ENCODE results near the gene MED13. TPM values are rescaled to one million over a fixed set of nuclear protein-coding genes. Genes with fewer than 3 reads are reported as not detected.
"Not testable (repeated sequence)": the region's sequence is repeated elsewhere in the genome, so short reads cannot be mapped to it uniquely, and the experiment has no call there.

Gene MED13
- total RNA-seq, 2 donors from 2014 or later = 66.0 to 67.7 TPM

DNA sequence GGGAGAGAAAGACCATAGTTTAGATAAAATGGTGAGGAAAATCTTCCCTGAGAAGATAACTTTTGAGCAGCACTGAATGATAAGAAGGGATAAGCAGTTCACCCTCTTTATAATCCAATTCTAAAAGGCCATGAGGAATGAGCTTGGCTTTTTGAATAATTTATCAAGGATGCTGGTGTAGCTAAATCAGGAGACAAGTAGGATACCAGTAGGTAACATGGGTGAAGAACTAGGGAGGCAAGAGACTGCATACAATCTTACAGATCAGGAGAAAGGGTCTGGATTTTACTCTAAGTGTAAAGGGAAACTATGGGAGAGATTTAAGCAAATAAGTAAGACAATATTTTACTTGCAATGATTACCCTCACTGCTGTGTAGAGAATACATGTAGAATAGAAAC is 60.7 kb downstream of the MED13 start:
- Mint-ChIP-seq H3K27ac (no peak overlapping the region), H3K9me3 (no peaks in the 10 kb centered on the region), H3K27me3 (ENCODE audit: insufficient read depth) (no peaks in the 10 kb centered on the region), H3K4me1 (no peaks in the 10 kb centered on the region), H3K4me3 (no peak overlapping the region), H3K36me3 (ENCODE audit: low read depth) (peaks cover 52% of the 10 kb centered on the region)
- Histone ChIP-seq H3K27ac (ENCODE audit: low read depth, low read length) (no peak overlapping the region), H3K27me3 (ENCODE audit: control insufficient read depth, insufficient read depth, low read length, poor library complexity, severe bottlenecking) (no peaks in the 10 kb centered on the region), H3K9me3 (ENCODE audit: control insufficient read depth, low read length) (peaks cover 8% of the 10 kb centered on the region), H3K4me3 (ENCODE audit: low read length) (no peak overlapping the region), H3K9ac (ENCODE audit: extremely low read depth, low read length, poor library complexity, severe bottlenecking) (no peak overlapping the region), H3K36me3 (ENCODE audit: control insufficient read depth, insufficient read depth, low read length) (peaks cover 64% of the 10 kb centered on the region), H3K4me1 (ENCODE audit: control insufficient read depth, insufficient read depth, low read length) (no peaks in the 10 kb centered on the region)
- TF ChIP-seq, protein P1, sequence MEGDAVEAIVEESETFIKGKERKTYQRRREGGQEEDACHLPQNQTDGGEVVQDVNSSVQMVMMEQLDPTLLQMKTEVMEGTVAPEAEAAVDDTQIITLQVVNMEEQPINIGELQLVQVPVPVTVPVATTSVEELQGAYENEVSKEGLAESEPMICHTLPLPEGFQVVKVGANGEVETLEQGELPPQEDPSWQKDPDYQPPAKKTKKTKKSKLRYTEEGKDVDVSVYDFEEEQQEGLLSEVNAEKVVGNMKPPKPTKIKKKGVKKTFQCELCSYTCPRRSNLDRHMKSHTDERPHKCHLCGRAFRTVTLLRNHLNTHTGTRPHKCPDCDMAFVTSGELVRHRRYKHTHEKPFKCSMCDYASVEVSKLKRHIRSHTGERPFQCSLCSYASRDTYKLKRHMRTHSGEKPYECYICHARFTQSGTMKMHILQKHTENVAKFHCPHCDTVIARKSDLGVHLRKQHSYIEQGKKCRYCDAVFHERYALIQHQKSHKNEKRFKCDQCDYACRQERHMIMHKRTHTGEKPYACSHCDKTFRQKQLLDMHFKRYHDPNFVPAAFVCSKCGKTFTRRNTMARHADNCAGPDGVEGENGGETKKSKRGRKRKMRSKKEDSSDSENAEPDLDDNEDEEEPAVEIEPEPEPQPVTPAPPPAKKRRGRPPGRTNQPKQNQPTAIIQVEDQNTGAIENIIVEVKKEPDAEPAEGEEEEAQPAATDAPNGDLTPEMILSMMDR (conservative IDR thresholded peaks at IDR 0.05) = no peak
- DNase-seq = no peak

DNA sequence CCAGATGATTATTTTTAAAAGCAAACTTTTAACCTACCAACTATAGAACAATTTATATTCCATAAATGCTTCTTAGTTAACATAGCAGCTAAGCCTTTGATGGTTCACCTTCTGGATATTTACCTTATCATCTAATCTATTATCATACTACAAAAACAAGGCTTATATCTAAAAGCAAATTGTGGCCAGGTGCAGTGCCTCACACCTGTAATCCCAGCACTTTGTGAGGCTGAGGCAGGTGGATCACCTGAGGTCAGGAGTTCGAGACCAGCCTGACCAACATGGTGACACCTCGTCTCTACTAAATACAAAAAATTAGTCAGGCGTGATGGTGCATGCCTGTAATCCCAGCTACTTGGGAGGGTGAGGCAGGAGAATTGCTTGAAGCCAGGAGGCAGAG is 61.9 kb downstream of the MED13 start:
- H3K9ac ChIP-seq (ENCODE audit: extremely low read depth, low read length, poor library complexity, severe bottlenecking); H3K4me1 ChIP-seq (ENCODE audit: control insufficient read depth, insufficient read depth, low read length); DNase-seq; H3K27me3 Mint-ChIP-seq (ENCODE audit: insufficient read depth); H3K4me1 Mint-ChIP-seq; H3K27ac Mint-ChIP-seq; H3K9me3 Mint-ChIP-seq; H3K27me3 ChIP-seq (ENCODE audit: control insufficient read depth, insufficient read depth, low read length, poor library complexity, severe bottlenecking); H3K9me3 ChIP-seq (ENCODE audit: control insufficient read depth, low read length); H3K27ac ChIP-seq (ENCODE audit: low read depth, low read length); H3K4me3 Mint-ChIP-seq; H3K4me3 ChIP-seq (ENCODE audit: low read length): not testable (repeated sequence)
- peaks cover 60% of the 10 kb centered on the region for H3K36me3 ChIP-seq (ENCODE audit: control insufficient read depth, insufficient read depth, low read length)
- 100% methylated on average over 1 to 3 of the region's 3 CpGs for WGBS, 2 experiments (ENCODE audit: insufficient coverage in 1 of 2, insufficient read length in 1 of 2)
- H3K36me3 Mint-ChIP-seq (ENCODE audit: low read depth) = peaks cover 44% of the 10 kb centered on the region

DNA sequence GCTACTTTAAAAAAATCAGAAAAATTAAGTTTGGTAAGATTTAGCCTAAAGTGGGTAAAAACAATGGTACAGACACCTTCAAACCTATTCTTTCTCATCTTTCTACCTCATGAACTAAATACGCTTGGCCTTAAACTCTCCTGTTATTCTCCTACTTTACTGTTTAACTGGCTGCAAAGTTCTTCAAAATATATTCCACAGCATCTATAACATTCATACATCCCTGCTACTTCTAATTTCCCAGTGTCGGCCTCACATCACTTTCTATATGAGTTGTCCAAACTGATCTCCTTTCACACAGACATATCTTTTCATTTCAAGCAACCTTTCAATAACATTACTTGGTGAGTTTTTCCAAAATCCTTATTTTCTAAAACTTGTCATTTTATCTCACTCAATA is 64.0 kb downstream of the MED13 start:
- Histone ChIP-seq H3K27me3 (ENCODE audit: control insufficient read depth, insufficient read depth, low read length, poor library complexity, severe bottlenecking) (no peaks in the 10 kb centered on the region), H3K4me3 (ENCODE audit: low read length) (no peak overlapping the region), H3K4me1 (ENCODE audit: control insufficient read depth, insufficient read depth, low read length) (no peaks in the 10 kb centered on the region), H3K9ac (ENCODE audit: extremely low read depth, low read length, poor library complexity, severe bottlenecking) (no peak overlapping the region), H3K9me3 (ENCODE audit: control insufficient read depth, low read length) (peaks cover 8% of the 10 kb centered on the region), H3K27ac (ENCODE audit: low read depth, low read length) (no peak overlapping the region), H3K36me3 (ENCODE audit: control insufficient read depth, insufficient read depth, low read length) (peaks cover 58% of the 10 kb centered on the region)
- TF ChIP-seq, protein P1 (conservative IDR thresholded peaks at IDR 0.05) = no peak
- Mint-ChIP-seq H3K4me1 (peaks cover 1% of the 10 kb centered on the region), H3K27me3 (ENCODE audit: insufficient read depth) (no peaks in the 10 kb centered on the region), H3K9me3 (no peaks in the 10 kb centered on the region), H3K4me3 (no peak overlapping the region), H3K36me3 (ENCODE audit: low read depth) (peaks cover 33% of the 10 kb centered on the region), H3K27ac (no peak overlapping the region)
- 88 to 98% methylated on average over 2 of the region's 2 CpGs for WGBS, 2 experiments (ENCODE audit: insufficient coverage in 1 of 2, insufficient read length in 1 of 2)
- no peak for DNase-seq

DNA sequence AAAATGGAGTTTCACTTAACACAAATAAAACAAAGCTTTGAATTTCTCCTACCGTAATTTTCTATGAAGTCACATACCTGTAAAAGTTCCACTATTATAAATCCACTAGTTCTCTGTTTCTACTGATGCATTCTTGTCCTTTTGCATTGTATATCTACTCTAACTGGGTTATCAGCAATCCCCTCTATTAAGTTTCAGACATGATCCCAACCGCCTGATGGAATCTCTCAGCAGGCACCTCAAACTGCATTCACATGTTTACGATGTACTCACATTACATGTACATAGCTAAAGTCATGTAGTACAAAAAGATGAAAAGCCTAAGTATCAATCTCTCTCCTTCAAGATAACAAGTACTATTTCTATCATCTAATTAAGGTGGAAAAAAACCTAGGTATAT is 64.9 kb downstream of the MED13 start:
- H3K9me3 Mint-ChIP-seq = no peaks in the 10 kb centered on the region
- Histone ChIP-seq H3K27me3 (ENCODE audit: control insufficient read depth, insufficient read depth, low read length, poor library complexity, severe bottlenecking) (no peaks in the 10 kb centered on the region), H3K36me3 (ENCODE audit: control insufficient read depth, insufficient read depth, low read length) (peaks cover 62% of the 10 kb centered on the region), H3K4me1 (ENCODE audit: control insufficient read depth, insufficient read depth, low read length) (no peaks in the 10 kb centered on the region), H3K9ac (ENCODE audit: extremely low read depth, low read length, poor library complexity, severe bottlenecking) (no peak overlapping the region), H3K9me3 (ENCODE audit: control insufficient read depth, low read length) (peaks cover 8% of the 10 kb centered on the region), H3K4me3 (ENCODE audit: low read length) (no peak overlapping the region), H3K27ac (ENCODE audit: low read depth, low read length) (no peak overlapping the region)
- H3K36me3 Mint-ChIP-seq (ENCODE audit: low read depth) = peaks cover 37% of the 10 kb centered on the region
- TF ChIP-seq, protein P1 (conservative IDR thresholded peaks at IDR 0.05) = no peak
- no peak overlapping the region for H3K27ac Mint-ChIP-seq
- DNase-seq = no peak
- peaks cover 1% of the 10 kb centered on the region for H3K4me1 Mint-ChIP-seq
- no peak overlapping the region for H3K4me3 Mint-ChIP-seq
- 93 to 97% methylated on average over 3 of the region's 3 CpGs for WGBS, 2 experiments (ENCODE audit: insufficient coverage in 1 of 2, insufficient read length in 1 of 2)
- no peaks in the 10 kb centered on the region for H3K27me3 Mint-ChIP-seq (ENCODE audit: insufficient read depth)

DNA sequence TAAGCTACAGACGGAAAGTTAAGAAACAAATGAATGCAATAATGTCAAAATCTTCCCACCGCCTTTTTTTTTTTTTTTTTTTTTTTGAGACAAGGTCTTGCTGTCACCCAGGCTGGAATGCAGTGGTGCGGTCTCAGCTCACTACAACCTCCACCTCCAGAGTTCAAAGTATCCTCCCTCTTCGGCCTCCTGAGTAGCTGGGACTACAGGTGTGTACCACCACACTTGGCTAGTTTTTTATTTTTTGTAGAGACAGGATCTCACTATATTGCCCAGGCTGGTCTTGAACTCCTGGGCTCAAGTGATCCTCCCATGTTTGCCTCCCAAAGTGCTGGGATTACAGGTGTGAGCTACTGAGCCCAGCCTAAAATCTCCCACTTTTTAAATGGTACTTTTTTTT is 66.5 kb downstream of the MED13 start:
- not testable (repeated sequence) for H3K9me3 ChIP-seq (ENCODE audit: control insufficient read depth, low read length); H3K27ac ChIP-seq (ENCODE audit: low read depth, low read length); H3K4me1 Mint-ChIP-seq; H3K4me1 ChIP-seq (ENCODE audit: control insufficient read depth, insufficient read depth, low read length); H3K4me3 ChIP-seq (ENCODE audit: low read length); H3K9me3 Mint-ChIP-seq; DNase-seq; H3K27me3 Mint-ChIP-seq (ENCODE audit: insufficient read depth); H3K27me3 ChIP-seq (ENCODE audit: control insufficient read depth, insufficient read depth, low read length, poor library complexity, severe bottlenecking); H3K9ac ChIP-seq (ENCODE audit: extremely low read depth, low read length, poor library complexity, severe bottlenecking); H3K27ac Mint-ChIP-seq; H3K4me3 Mint-ChIP-seq
- WGBS, 2 experiments (ENCODE audit: insufficient coverage in 1 of 2, insufficient read length in 1 of 2) = 83 to 96% methylated on average over 1 to 4 of the region's 4 CpGs
- H3K36me3 Mint-ChIP-seq (ENCODE audit: low read depth) = peaks cover 35% of the 10 kb centered on the region
- H3K36me3 ChIP-seq (ENCODE audit: control insufficient read depth, insufficient read depth, low read length) = peaks cover 57% of the 10 kb centered on the region

Data from endodermal cell (in vitro differentiated cells).